ENCODE results near the gene LOC101059915.
"Not testable (repeated sequence)": the region's sequence is repeated elsewhere in the genome, so short reads cannot be mapped to it uniquely, and the experiment has no call there.

The LOC101059915 gene

DNA sequence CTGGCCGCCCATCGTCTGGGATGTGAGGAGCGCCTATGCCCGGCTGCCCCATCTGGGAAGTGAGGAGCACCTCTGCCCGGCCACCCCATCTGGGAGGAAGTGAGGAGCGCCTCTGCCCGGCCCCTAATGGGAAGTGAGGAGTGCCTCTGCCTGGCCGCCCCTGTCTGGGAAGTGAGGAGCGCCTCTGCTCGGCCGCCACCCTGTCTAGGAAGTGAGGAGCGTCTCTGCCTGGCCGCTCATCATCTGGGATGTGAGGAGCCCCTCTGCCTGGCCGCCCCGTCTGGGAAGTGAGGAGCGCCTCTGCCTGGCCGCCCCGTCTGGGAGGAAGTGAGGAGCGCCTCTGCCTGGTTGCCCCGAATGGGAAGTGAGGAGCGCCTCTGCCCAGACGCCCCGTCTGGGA, 8.3 kb downstream of the LOC101059915 start:
- ATAC-seq = not testable (repeated sequence)

GRCh38 chrX:71676068-71676795, 8.9 kb downstream of the LOC101059915 start:
- ATAC-seq = not testable (repeated sequence)

GRCh38 chrX:71677195-71677594, 9.8 kb downstream of the LOC101059915 start:
- not testable (repeated sequence) for ATAC-seq

- TF ChIP-seq BACH2 (CRISPR knock-in tag; IDR thresholded peaks at IDR 0.05; ENCODE audit: borderline replicate concordance) (no peak), ZNF8 (CRISPR knock-in tag; IDR thresholded peaks at IDR 0.05) (no peak), ISL1 (CRISPR knock-in tag; IDR thresholded peaks at IDR 0.05) (no peak), OSR1 (CRISPR knock-in tag; IDR thresholded peaks at IDR 0.05) (no peak), SNAI2 (CRISPR knock-in tag; IDR thresholded peaks at IDR 0.05) (no peak), CSRNP3 (CRISPR knock-in tag; IDR thresholded peaks at IDR 0.05) (no peak), ZFP3 (CRISPR knock-in tag; IDR thresholded peaks at IDR 0.05) (no peak), TOX (CRISPR knock-in tag; IDR thresholded peaks at IDR 0.05; ENCODE audit: borderline replicate concordance) (no peak), ZC3H10 (CRISPR knock-in tag; IDR thresholded peaks at IDR 0.05) (no peak), GLIS3 (CRISPR knock-in tag; IDR thresholded peaks at IDR 0.05) (no peak), POU6F1 (CRISPR knock-in tag; IDR thresholded peaks at IDR 0.05; ENCODE audit: borderline replicate concordance, low read depth) (no peak), TCF4 (CRISPR knock-in tag; IDR thresholded peaks at IDR 0.05; ENCODE audit: borderline replicate concordance) (no peak), ZNF70 (CRISPR knock-in tag; IDR thresholded peaks at IDR 0.05) (no peak)
- ATAC-seq = no peak
These were observed 12.3 kb downstream of the LOC101059915 start for GRCh38 chrX:71679575-71680207.

DNA sequence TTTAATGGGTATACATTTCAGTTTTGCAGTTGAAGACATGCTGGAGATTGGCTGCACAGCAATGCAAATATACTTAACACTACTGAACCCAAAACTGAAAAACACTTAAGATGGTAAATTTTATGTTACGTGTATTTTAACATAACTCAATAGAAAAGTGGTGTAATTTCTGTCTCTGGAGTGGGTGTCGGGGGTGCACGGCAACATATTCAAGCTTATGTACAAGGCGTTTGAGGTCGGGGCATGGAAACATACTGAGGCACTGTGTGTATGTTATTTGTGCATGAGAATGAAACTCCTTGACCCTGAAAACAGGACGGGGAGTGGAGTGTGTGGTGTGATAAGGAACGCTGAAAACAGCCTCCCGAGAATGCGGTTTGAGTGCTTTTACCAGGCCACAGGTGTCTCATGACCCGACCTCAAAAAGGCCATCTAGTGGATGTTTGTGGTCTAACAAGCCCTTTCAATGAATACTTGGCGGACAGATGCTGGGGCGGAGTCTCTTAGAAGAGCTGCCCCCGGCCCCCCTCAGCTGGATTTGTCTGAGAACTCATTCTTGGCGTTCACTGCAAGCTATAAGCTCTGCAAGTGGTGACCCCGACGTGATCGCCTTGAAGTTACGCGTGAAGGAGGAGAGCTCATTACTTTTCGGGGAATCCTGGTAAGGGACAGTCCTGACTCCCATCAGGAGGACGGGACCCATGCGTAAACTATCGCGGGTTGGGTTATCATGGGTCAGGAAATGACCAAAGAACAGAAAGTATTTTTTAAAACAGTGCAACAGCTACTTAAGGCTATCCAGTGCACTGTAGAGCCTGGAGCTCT, 29.5 kb downstream of the LOC101059915 start:
- peak; percentile 70; the same call in 2 of the 3 replicates for ATAC-seq

DNA sequence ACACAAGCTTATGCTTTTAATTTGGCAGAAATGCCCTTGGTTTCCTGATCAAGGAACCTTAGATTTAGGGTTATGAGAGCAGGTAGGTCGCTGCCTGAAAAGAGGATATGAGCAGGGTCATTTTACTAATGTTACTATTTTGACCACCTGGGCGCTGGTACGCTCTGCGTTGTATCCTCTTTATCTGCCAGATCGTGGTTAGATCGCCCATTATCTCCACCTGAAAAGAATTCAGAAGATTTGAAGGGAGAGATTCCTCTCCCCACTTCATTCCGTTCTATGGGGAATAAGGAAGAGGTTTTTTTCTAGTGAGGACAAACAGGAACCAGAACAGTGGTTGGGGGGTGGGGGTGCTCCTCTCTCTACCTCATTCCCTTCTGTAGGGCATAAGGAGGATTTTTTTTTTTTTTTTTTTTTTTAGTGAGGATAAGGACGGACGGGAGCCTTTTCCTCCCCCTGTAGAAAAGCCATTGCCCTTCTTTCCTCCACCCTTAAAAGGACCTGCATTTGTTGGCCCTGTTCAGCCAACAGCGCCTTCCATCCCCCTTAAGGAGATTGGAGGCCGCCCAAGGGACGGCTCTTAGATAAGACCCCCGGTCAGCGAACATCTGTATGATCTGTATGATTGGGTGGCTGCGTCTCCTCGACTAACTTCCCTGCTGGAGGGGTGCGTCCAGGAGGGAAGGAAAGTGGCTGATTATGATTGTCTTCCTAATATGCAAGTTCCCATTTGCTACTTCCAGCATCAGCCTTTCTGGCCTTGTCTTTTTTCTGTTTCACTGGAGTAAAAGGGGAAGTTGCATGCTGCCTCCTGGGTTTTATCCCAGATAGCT, 30.3 kb downstream of the LOC101059915 start:
- not testable (repeated sequence) for ATAC-seq

DNA sequence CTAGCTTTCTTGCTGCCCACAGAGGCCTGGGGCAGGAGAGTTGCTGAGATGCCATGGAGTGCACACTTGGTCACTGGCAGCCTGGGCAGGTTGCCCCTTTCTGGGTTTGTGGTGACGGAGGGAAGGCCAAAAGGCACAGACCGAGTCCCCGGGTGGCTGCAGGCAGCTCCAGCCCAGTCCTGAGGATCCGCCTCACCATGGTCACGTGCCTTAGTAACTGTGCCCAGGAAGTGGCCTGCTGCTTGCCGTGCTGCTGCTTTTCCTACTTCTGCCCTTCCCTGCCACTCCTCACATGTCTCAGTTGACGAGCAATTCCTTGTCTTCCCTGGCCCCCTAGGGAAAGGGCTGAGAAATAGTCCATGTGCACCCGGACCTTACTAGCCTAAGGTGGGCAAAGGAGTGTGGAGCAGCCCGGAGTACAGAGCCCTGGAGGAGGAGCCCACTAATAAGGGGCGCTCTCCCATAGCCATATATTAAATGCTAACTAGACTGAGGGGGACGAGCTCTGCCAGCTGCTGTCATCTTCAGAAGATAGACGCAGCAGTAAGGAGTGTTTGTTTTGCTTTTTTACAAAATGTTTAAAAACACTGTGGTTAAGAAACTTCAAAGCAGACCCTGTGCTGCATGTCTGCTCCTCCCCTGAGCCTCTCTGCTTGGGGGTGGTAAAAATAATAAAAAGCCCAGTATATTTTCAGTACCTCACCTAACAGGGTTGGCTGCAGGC, 31.1 kb downstream of the LOC101059915 start:
- ATAC-seq = not testable (repeated sequence)

GRCh38 chrX:71699023-71699344, 31.6 kb downstream of the LOC101059915 start:
- not testable (repeated sequence) for ATAC-seq

DNA sequence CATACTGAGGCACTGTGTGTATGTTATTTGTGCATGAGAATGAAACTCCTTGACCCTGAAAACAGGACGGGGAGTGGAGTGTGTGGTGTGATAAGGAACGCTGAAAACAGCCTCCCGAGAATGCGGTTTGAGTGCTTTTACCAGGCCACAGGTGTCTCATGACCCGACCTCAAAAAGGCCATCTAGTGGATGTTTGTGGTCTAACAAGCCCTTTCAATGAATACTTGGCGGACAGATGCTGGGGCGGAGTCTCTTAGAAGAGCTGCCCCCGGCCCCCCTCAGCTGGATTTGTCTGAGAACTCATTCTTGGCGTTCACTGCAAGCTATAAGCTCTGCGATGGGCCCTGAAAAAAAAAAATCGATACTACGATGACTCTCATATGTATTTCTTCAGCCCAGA, 35.5 kb downstream of the LOC101059915 start:
- peak; percentile 42; the same call in 1 of the 3 replicates for ATAC-seq

DNA sequence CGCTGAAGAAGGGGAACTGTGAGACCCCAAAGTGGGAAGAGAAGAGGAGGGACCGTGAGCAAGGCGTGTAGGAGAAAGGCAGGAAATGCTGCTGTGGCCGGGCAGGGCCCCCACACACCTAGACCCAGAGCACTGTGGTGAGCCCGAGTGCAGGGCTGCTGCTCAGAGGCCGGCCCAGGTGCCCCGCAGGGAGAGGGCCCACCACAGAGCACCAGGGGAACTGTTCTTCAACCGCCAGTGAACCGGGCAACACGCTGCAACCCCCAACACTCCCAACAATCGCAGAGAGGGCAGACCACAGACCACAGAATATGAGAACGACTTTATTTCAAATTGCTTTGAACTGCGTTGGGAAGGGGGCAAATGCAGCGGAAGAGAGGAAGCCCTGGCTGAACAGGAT, 46.7 kb downstream of the LOC101059915 start:
- ATAC-seq = not testable (repeated sequence)

DNA sequence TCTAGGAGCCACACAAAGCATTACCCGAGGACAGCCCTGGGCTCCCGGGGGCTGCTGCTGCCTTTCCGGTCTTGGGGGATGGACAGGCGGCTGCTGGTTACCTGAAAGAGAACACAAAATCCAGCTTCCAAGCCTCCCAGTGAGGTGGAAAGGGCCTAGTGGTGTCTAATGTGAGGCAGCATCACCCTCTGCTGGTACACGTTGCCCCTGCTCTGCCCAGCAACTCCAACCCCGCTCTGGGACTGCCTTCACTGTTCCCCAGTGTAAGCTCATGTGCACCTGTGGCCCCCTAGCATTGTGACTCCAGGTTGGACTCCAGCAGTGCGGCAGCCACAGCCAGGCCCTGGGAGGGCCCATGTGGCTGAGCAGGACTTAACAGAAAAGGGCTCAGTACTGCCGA, 48.2 kb downstream of the LOC101059915 start:
- ATAC-seq = peak; percentile 55; the same call in 2 of the 3 replicates

- ATAC-seq = not testable (repeated sequence)
These were observed 49.0 kb downstream of the LOC101059915 start for GRCh38 chrX:71716323-71716722.

GRCh38 chrX:71718185-71718584, 50.8 kb downstream of the LOC101059915 start, which contains the start of gene CXorf49:
CXorf49 (minus strand) TSS chrX:71718285; CDS start chrX:71718151, 134 bp downstream.
- not testable (repeated sequence) for ATAC-seq

DNA sequence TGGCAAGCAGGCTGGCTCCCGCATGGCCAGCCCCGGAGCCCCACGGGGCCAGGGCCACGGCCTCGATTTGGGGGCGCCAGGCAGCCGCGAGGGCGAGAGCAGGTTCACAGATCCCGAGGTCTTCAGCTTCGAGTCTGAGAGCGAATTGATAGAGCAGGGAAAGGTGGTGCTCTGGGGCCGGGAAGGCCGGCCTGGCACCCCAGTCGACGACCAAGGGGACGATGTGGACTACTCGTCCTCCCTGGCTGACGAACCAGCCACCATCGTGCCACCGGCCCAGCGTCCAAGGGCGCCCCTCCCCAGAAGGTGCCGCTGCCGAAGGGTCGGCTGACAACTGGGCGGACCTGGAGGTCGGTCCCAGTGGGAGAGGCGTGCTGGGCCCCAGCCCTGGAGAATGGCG, 51.8 kb downstream of the LOC101059915 start:
- ATAC-seq = not testable (repeated sequence)

All from SK-N-SH treated with all-trans-retinoic acid at 6 μM for 48 hours (cell line).